B cell (primary cell): ENCODE measurements around the gene RELB. TPM values are rescaled to one million over a fixed set of nuclear protein-coding genes. Genes with fewer than 3 reads are reported as not detected.

Experiments
- ATAC-seq: fragments of 200-7000 bp; cut with Tn5 transposase; one replicate; pipeline ENCODE4 v1.10.0; 2021; ENCODE audit warnings: low read depth, mild to moderate bottlenecking, moderate number of reproducible peaks, moderate library complexity
- CTCF ChIA-PET: fragments of 350-600 bp; sonication (Branson Sonifier 250); formaldehyde crosslinking; loops from one replicate; lab custom pipeline; 2021; ENCODE audit warnings: antibody characterized with exemption, inconsistent platforms; lab: Charles Lee
- POLR2A ChIA-PET: fragments of 350-600 bp; sonication (Branson Sonifier 250); formaldehyde crosslinking; loops from one replicate; lab custom pipeline; 2021; ENCODE audit warnings: antibody characterized with exemption; lab: Charles Lee
- DNase-seq: peaks from one replicate; pipeline ENCODE4 v3.0.0; 2013
- H2AFZ ChIP-seq: 2 replicates; pipeline ENCODE4 v1.6.1; 2012; ENCODE audit warnings: mild to moderate bottlenecking, low read depth, low read length; ENCODE audit not compliant: insufficient read depth, poor library complexity, severe bottlenecking
- H3K27ac ChIP-seq, 2 donors: 1 replicate in 1 of 2; 2 replicates in 1 of 2; pipeline ENCODE4 v1.5.1; 2012 to 2013; ENCODE audit warnings: low read length in 2 of 2, mild to moderate bottlenecking in 2 of 2, moderate library complexity in 1 of 2
- H3K27me3 ChIP-seq, 4 experiments: fragments of 200-600 bp in 1 of 4; sonication (generic) in 1 of 4; replicated peaks in 1 of 4; 1 replicate in 2 of 4; 2 replicates in 2 of 4; pipeline versions ENCODE4 v1.6.1 to v1.7.0; 2013 to 2016; ENCODE audit warnings: low read length in 3 of 4, mild to moderate bottlenecking in 2 of 4, mixed read lengths in 1 of 4, moderate library complexity in 1 of 4; ENCODE audit not compliant: insufficient read depth in 4 of 4, control insufficient read depth in 3 of 4; ENCODE audit errors: control extremely low read depth in 1 of 4
- H3K36me3 ChIP-seq, 2 experiments: replicated peaks in 1 of 2; 1 replicate in 1 of 2; 2 replicates in 1 of 2; pipeline versions ENCODE4 v1.6.1 to v1.7.1; 2013; ENCODE audit warnings: low read length in 1 of 2; ENCODE audit not compliant: insufficient read depth in 2 of 2, control insufficient read depth in 1 of 2; ENCODE audit errors: control extremely low read depth in 1 of 2, extremely low read depth in 1 of 2
- H3K4me1 ChIP-seq, 2 donors: fragments of 200-600 bp in 1 of 2; sonication (generic) in 1 of 2; 1 replicate in 1 of 2; 2 replicates in 1 of 2; pipeline versions ENCODE4 v1.5.1 to v1.6.1; 2013 to 2017; ENCODE audit warnings: low read length in 2 of 2; ENCODE audit not compliant: control insufficient read depth in 2 of 2, insufficient read depth in 2 of 2
- H3K4me2 ChIP-seq: replicated peaks from 2 replicates; pipeline ENCODE3; 2012; ENCODE audit warnings: mild to moderate bottlenecking, low read depth, low read length; ENCODE audit not compliant: poor library complexity, severe bottlenecking
- H3K4me3 ChIP-seq, 5 experiments: fragments of 200-600 bp in 1 of 5; sonication (generic) in 1 of 5; 1 replicate in 3 of 5; 2 replicates in 2 of 5; pipeline versions ENCODE4 v1.5.1 to v1.7.0; 2011 to 2016; ENCODE audit warnings: low read length in 4 of 5, mild to moderate bottlenecking in 4 of 5, low read depth in 2 of 5, control low read depth in 1 of 5, moderate library complexity in 1 of 5; ENCODE audit not compliant: insufficient read depth in 1 of 5; ENCODE audit errors: control extremely low read depth in 1 of 5, extremely low read depth in 1 of 5
- H3K79me2 ChIP-seq: fragments of 200-600 bp; sonication (generic); one replicate; pipeline ENCODE4 v1.6.0; 2016; ENCODE audit warnings: low read length; ENCODE audit not compliant: control insufficient read depth, insufficient read depth
- H3K9ac ChIP-seq: fragments of 200-600 bp; sonication (generic); 2 replicates; pipeline ENCODE4 v1.6.1; 2017; ENCODE audit warnings: mild to moderate bottlenecking, low read length, moderate library complexity
- H3K9me3 ChIP-seq, 3 donors: one replicate each; pipeline versions ENCODE4 v1.6.1 to v1.7.1; 2013; ENCODE audit warnings: low read length in 2 of 3; ENCODE audit not compliant: control insufficient read depth in 2 of 3, insufficient read depth in 1 of 3; ENCODE audit errors: control extremely low read depth in 1 of 3
- H4K20me1 ChIP-seq: 2 replicates; pipeline ENCODE4 v1.6.0; 2012; ENCODE audit warnings: mild to moderate bottlenecking, low read length; ENCODE audit not compliant: insufficient read depth, control insufficient read depth, poor library complexity, severe bottlenecking
- H3K27ac Mint-ChIP-seq: one replicate; pipeline ENCODE4 v1.8.0; 2021; ENCODE audit warnings: mixed read lengths
- H3K27me3 Mint-ChIP-seq: one replicate; pipeline ENCODE4 v1.8.0; 2021; ENCODE audit warnings: mixed read lengths
- H3K4me1 Mint-ChIP-seq: one replicate; pipeline ENCODE4 v1.8.0; 2021; ENCODE audit warnings: mixed read lengths
- H3K4me3 Mint-ChIP-seq: one replicate; pipeline ENCODE4 v1.8.0; 2021; ENCODE audit warnings: mixed read lengths
- H3K9me3 Mint-ChIP-seq: one replicate; pipeline ENCODE4 v1.8.0; 2022; ENCODE audit warnings: mixed read lengths; ENCODE audit not compliant: insufficient read depth
- EZH2 ChIP-seq: IDR thresholded peaks from 2 replicates; pipeline ENCODE4 v1.6.1; 2012; ENCODE audit warnings: borderline replicate concordance, low read depth, mild to moderate bottlenecking, moderate library complexity, low read length; ENCODE audit not compliant: insufficient read depth, poor library complexity, severe bottlenecking
- WGBS: methylation state at CpG from one replicate; pipeline ENCODE4 v1.1.5; 2013; ENCODE audit warnings: missing lambda C conversion rate; ENCODE audit not compliant: insufficient coverage; 5-methylcytosine and 5-hydroxymethylcytosine counted together
- intact Hi-C: fragments of 100-400 bp; cut with micrococcal nuclease; formaldehyde crosslinking; loops from one replicate; pipeline ENCODE4 v1.10.0; 2022
- polyA plus RNA-seq: library from polyadenylated mRNA; depleted of rRNA; stranded (reverse); fragments of >200 nt; gene quantifications from 2 replicates; pipeline ENCODE4 v1.2.3, GENCODE V29; 2012
- total RNA-seq, 2 donors: library from RNA; stranded (reverse); fragments of 120-200 nt in 1 of 2; gene quantifications; 1 replicate in 1 of 2; 2 replicates in 1 of 2; pipeline versions ENCODE4 v1.2.3 to v1.2.4, GENCODE V29; 2013 to 2022
- TF ChIP-seq, protein P1 (sequence below): fragments of 200-600 bp; IDR thresholded peaks from one replicate; pipeline ENCODE4 v1.8.0; 2022; ENCODE audit warnings: antibody characterized with exemption, mild to moderate bottlenecking

The RELB gene
- total and polyA plus RNA-seq, 2 donors (not counting 1 experiment from before 2014, with no cell fraction given) = 63.8 to 106 TPM

DNA sequence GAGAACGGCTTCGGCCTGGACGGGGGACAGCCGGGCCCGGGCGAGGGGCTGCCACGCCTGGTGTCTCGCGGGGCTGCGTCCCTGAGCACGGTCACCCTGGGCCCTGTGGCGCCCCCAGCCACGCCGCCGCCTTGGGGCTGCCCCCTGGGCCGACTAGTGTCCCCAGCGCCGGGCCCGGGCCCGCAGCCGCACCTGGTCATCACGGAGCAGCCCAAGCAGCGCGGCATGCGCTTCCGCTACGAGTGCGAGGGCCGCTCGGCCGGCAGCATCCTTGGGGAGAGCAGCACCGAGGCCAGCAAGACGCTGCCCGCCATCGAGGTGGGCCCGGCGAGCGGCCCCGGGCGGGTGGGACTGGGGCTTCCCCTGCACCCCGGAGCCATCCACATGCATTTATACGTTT, 10.7 kb downstream of the RELB start:
- Mint-ChIP-seq H3K9me3 (no peaks in the 10 kb centered on the region), H3K4me3 (no peak overlapping the region), H3K27me3 (no peaks in the 10 kb centered on the region), H3K4me1 (peaks cover 21% of the 10 kb centered on the region), H3K27ac (no peak overlapping the region)
- ChIA-PET POLR2A (no interaction called here), CTCF (no interaction called here)
- H4K20me1 ChIP-seq = peaks cover 25% of the 10 kb centered on the region
- H3K9me3 ChIP-seq = no peaks in the 10 kb centered on the region
- H3K27ac ChIP-seq = no peak overlapping the region
- H2AFZ ChIP-seq = no peak overlapping the region
- H3K27me3 ChIP-seq = no peaks in the 10 kb centered on the region
- no peak for TF ChIP-seq EZH2
- TF ChIP-seq, protein P1, sequence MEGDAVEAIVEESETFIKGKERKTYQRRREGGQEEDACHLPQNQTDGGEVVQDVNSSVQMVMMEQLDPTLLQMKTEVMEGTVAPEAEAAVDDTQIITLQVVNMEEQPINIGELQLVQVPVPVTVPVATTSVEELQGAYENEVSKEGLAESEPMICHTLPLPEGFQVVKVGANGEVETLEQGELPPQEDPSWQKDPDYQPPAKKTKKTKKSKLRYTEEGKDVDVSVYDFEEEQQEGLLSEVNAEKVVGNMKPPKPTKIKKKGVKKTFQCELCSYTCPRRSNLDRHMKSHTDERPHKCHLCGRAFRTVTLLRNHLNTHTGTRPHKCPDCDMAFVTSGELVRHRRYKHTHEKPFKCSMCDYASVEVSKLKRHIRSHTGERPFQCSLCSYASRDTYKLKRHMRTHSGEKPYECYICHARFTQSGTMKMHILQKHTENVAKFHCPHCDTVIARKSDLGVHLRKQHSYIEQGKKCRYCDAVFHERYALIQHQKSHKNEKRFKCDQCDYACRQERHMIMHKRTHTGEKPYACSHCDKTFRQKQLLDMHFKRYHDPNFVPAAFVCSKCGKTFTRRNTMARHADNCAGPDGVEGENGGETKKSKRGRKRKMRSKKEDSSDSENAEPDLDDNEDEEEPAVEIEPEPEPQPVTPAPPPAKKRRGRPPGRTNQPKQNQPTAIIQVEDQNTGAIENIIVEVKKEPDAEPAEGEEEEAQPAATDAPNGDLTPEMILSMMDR = no peak
- 98% methylated on average over 32 of the region's 42 CpGs for WGBS
- peaks cover 29% of the 10 kb centered on the region for H3K79me2 ChIP-seq
- H3K9ac ChIP-seq = no peak overlapping the region
- no peak for DNase-seq
- no peak overlapping the region for H3K4me3 ChIP-seq
- H3K4me1 ChIP-seq = peaks cover 6 to 23% of the 10 kb centered on the region in 2 donors
- no peak for ATAC-seq
- no peak overlapping the region for H3K4me2 ChIP-seq
- intact Hi-C loops = no loop called here
- peaks cover 1 to 48% of the 10 kb centered on the region in 2 experiments for H3K36me3 ChIP-seq
